ENCODE measurements around the gene MPHOSPH8.

GRCh38 chr13:19676168-19676567 is 42.7 kb downstream of the MPHOSPH8 start:
- no peak for TF ChIP-seq CTCF (IDR thresholded peaks at IDR 0.05)
- TF ChIP-seq POLR2A (IDR thresholded peaks at IDR 0.05): no peak
